HCT116 (cell line): ENCODE data around the gene C1QA.

Source experiments
- CTCF ChIP-seq, 3 experiments: fragments of 200-600 bp in 1 of 3; sonication (generic) in 1 of 3; IDR thresholded peaks in 2 of 3; conservative IDR thresholded peaks in 1 of 3; 2 replicates each; pipeline ENCODE4 v1.5.1; 2012 to 2017; ENCODE audit warnings: low read depth in 2 of 3, low read length in 2 of 3, antibody characterized with exemption in 1 of 3, borderline replicate concordance in 1 of 3, control low read depth in 1 of 3, mild to moderate bottlenecking in 1 of 3, mixed read lengths in 1 of 3, mixed run types in 1 of 3, moderate library complexity in 1 of 3; ENCODE audit not compliant: insufficient read depth in 1 of 3
- FOSL1 ChIP-seq: IDR thresholded peaks from 2 replicates; pipeline ENCODE4 v1.6.1; 2012; ENCODE audit warnings: low read depth
- POLR2A ChIP-seq: IDR thresholded peaks from 2 replicates; pipeline ENCODE4 v1.7.0; 2011; ENCODE audit warnings: borderline replicate concordance; ENCODE audit not compliant: insufficient read depth, insufficient read length; ENCODE audit errors: extremely low read depth

- TF ChIP-seq CTCF (IDR thresholded peaks at IDR 0.05 in 2 of 3, conservative IDR thresholded peaks at IDR 0.05 in 1 of 3; ENCODE audit: borderline replicate concordance in 1 of 3, insufficient read depth in 1 of 3, low read depth in 2 of 3, low read length in 2 of 3) (no peak), FOSL1 (no peak), POLR2A (no peak)
These were observed 34.8 kb upstream of the C1QA start for GRCh38 chr1:22601610-22602009.
